ENCODE measurements around the gene DYRK1A.

DNA sequence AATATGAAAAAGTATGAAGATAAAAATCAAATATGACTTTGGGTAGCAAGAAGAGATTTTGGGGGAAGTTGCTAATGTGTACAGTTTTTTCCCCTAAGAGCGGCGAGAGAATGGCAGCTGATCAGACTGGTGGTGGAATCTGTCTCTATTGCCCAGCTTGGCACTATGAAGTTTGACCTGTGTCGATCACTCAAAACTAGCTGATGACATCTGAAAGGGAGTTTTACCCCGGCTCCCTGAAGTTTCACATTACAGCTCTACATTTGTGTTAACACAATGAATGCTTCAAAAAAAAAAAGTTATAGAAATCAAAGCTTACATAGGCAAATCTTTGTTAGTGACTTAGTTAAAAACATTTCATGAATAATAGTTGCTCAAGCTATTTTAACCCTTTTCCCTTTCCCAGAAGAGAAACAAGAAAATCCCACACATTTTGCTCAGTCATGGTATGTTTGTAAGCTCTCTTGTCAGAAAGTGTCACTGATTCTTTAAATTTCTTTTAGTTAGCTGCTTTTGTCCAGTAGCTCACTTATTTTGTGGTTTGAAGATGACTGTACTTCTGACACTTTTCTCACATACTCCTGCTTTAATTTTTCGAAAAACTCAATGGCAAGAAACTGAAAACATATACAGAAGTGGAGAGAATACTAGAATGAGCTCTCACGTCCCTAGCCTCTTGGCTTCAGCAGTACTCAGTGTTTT is 41.3 kb downstream of the DYRK1A start:
- TF ChIP-seq, protein P1, sequence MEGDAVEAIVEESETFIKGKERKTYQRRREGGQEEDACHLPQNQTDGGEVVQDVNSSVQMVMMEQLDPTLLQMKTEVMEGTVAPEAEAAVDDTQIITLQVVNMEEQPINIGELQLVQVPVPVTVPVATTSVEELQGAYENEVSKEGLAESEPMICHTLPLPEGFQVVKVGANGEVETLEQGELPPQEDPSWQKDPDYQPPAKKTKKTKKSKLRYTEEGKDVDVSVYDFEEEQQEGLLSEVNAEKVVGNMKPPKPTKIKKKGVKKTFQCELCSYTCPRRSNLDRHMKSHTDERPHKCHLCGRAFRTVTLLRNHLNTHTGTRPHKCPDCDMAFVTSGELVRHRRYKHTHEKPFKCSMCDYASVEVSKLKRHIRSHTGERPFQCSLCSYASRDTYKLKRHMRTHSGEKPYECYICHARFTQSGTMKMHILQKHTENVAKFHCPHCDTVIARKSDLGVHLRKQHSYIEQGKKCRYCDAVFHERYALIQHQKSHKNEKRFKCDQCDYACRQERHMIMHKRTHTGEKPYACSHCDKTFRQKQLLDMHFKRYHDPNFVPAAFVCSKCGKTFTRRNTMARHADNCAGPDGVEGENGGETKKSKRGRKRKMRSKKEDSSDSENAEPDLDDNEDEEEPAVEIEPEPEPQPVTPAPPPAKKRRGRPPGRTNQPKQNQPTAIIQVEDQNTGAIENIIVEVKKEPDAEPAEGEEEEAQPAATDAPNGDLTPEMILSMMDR (conservative IDR thresholded peaks at IDR 0.05; ENCODE audit: low read length) = no peak
- no peak for TF ChIP-seq EZH2phosphoT487 (IDR thresholded peaks at IDR 0.05; ENCODE audit: borderline replicate concordance, low read depth, low read length)
